ENCODE data around the gene OR9K2. TPM values are rescaled to one million over a fixed set of nuclear protein-coding genes. Genes with fewer than 3 reads are reported as not detected.

Gene OR9K2
- total RNA-seq, 1 experiment from 2014 or later = not detected

- no TSS peak for BruUV-seq (replicated peaks)
- H3K4me3 ChIP-seq (replicated peaks in 1 of 2; ENCODE audit: low read depth in 1 of 2, low read length in 2 of 2) = no peak overlapping the region
- no peak for ATAC-seq
Measured at GRCh38 chr12:55116152-55116551, 10.1 kb upstream of the OR9K2 start.

More at GRCh38 chr12:55116152-55116551, 10.1 kb upstream of the OR9K2 start:
- no peaks in the 10 kb centered on the region for H3K9me2 ChIP-seq (ENCODE audit: insufficient read depth)
- no peaks in the 10 kb centered on the region for H3K36me3 ChIP-seq (ENCODE audit: control insufficient read depth in 1 of 2, insufficient read depth in 2 of 2, low read length in 2 of 2)
- no peak overlapping the region for H3K27ac ChIP-seq (ENCODE audit: low read depth, low read length)
- no peak for DNase-seq (ENCODE audit: low read depth, low spot score)
- ChIA-PET POLR2A (no interaction called here), CTCF (no interaction called here), RAD21 (ENCODE audit: low non-redundant PET in 1 of 2, low total read pairs in 2 of 2, uncharacterized antibody in 2 of 2, unreplicated experiment in 2 of 2) (no interaction called here)
- no peaks in the 10 kb centered on the region for H3K79me2 ChIP-seq (ENCODE audit: insufficient read depth, low read length)
- H3K4me1 ChIP-seq (ENCODE audit: control insufficient read depth in 1 of 2, insufficient read depth in 2 of 2, low read length in 2 of 2) = no peaks in the 10 kb centered on the region
- H3K4me2 ChIP-seq (ENCODE audit: low read length) = no peak overlapping the region
- peaks cover 34% of the 10 kb centered on the region for H3K27me3 ChIP-seq (ENCODE audit: insufficient read depth, low read length)
- TF ChIP-seq RAD21 (IDR thresholded peaks at IDR 0.05; ENCODE audit: low read depth) (no peak), CBX3 (IDR thresholded peaks at IDR 0.05; ENCODE audit: low read depth) (no peak), EGR1 (IDR thresholded peaks at IDR 0.05; ENCODE audit: low read depth) (no peak), YY1 (IDR thresholded peaks at IDR 0.05; ENCODE audit: extremely low read depth, insufficient replicate concordance, low read depth, low read length) (no peak), REST (IDR thresholded peaks at IDR 0.05; ENCODE audit: low read depth) (no peak), CEBPB (IDR thresholded peaks at IDR 0.05; ENCODE audit: low read depth) (no peak), SRF (IDR thresholded peaks at IDR 0.05; ENCODE audit: low read depth) (no peak)
- intact Hi-C loops (cut with micrococcal nuclease) = no loop called here
- no peak overlapping the region for H3K9ac ChIP-seq (ENCODE audit: low read length)
- H3K9me3 ChIP-seq (ENCODE audit: control insufficient read depth in 1 of 2, insufficient read depth in 1 of 2, low read depth in 1 of 2, low read length in 2 of 2) = no peaks in the 10 kb centered on the region
- no peaks in the 10 kb centered on the region for H4K20me1 ChIP-seq (ENCODE audit: insufficient read depth)
- H2AFZ ChIP-seq (ENCODE audit: low read depth, low read length, poor library complexity, severe bottlenecking) = no peak overlapping the region

Data from HCT116 (cell line).